Measurements from ENCODE around the gene IL4.

GRCh38 chr5:132657676-132658380 is 16.0 kb upstream of the IL4 start, which contains the start of gene IL13:
- TF ChIP-seq CTCF (IDR thresholded peaks at IDR 0.05; ENCODE audit: insufficient read depth, low read depth, low read length) (no peak), EZH2 (IDR thresholded peaks at IDR 0.05; ENCODE audit: insufficient read depth, low read length) (no peak)
